Activated CD8-positive, alpha-beta memory T cell treated with anti-CD3 and anti-CD28 coated beads, Interleukin-2, amount 10 ng/mL, durations not matched to agents 7 days and 5 days (primary cell): ENCODE data around the gene ARMC7. TPM values are rescaled to one million over a fixed set of nuclear protein-coding genes. Genes with fewer than 3 reads are reported as not detected.

ENCODE experiments used
- ATAC-seq: fragments of 150-1000 bp; cut with Tn5 transposase; one replicate; pipeline ENCODE4 v1.10.0; 2021; ENCODE audit warnings: moderate library complexity
- CTCF ChIA-PET: fragments of 350-600 bp; sonication (Branson Sonifier 250); formaldehyde crosslinking; loops from one replicate; lab custom pipeline; 2021; ENCODE audit warnings: antibody characterized with exemption; lab: Charles Lee
- DNase-seq: peaks from one replicate; pipeline ENCODE4 v3.0.0-alpha.2; 2020
- H3K27ac Mint-ChIP-seq: one replicate; pipeline ENCODE4 v1.8.0; 2021; ENCODE audit warnings: mild to moderate bottlenecking, mixed read lengths
- H3K27me3 Mint-ChIP-seq: one replicate; pipeline ENCODE4 v1.8.0; 2021; ENCODE audit warnings: mixed read lengths
- H3K36me3 Mint-ChIP-seq: one replicate; pipeline ENCODE4 v1.8.0; 2021; ENCODE audit warnings: mild to moderate bottlenecking, mixed read lengths
- H3K4me1 Mint-ChIP-seq: one replicate; pipeline ENCODE4 v1.8.0; 2021; ENCODE audit warnings: mixed read lengths
- H3K4me3 Mint-ChIP-seq: one replicate; pipeline ENCODE4 v1.8.0; 2021; ENCODE audit warnings: mild to moderate bottlenecking, moderate library complexity, mixed read lengths
- H3K9me3 Mint-ChIP-seq: one replicate; pipeline ENCODE4 v1.8.0; 2022; ENCODE audit warnings: low read depth, mixed read lengths
- total RNA-seq, 2 experiments: library from RNA; stranded (reverse); gene quantifications; one replicate each; pipeline ENCODE4 v1.2.3, GENCODE V29; 2021

ARMC7 gene
- total RNA-seq, 2 experiments from 2014 or later = 13.5 to 14.5 TPM

DNA sequence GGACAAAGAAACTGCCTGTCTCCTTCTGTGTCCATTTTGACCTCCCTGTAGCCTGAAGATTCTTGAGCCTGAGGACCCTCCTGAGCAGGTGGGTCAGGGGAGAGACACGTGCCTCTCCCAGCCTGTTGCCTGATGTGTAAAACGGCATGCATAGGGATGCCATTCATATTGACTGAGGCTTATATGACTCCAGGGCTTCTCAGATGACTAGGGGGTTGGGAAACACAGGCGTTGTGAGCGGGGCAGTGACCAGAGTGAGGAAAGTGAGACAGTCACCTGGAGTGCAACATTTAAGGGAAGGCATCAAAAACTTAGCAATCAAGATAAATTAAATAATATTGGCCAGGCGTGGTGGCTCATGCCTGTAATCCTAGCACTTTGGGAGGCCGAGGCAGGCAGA is 27.1 kb upstream of the ARMC7 start:
- no peak for ATAC-seq
- Mint-ChIP-seq H3K9me3 (no peaks in the 10 kb centered on the region), H3K36me3 (no peaks in the 10 kb centered on the region), H3K4me1 (peaks cover 28% of the 10 kb centered on the region), H3K4me3 (no peak overlapping the region), H3K27ac (no peak overlapping the region), H3K27me3 (no peaks in the 10 kb centered on the region)
- CTCF ChIA-PET = no interaction called here
- no peak for DNase-seq

GRCh38 chr17:75084039-75084660 is 25.6 kb upstream of the ARMC7 start:
- Mint-ChIP-seq H3K27ac (peak overlapping the region; percentile 14), H3K4me3 (no peak overlapping the region), H3K27me3 (no peaks in the 10 kb centered on the region), H3K36me3 (no peaks in the 10 kb centered on the region), H3K9me3 (no peaks in the 10 kb centered on the region), H3K4me1 (peaks cover 29% of the 10 kb centered on the region)
- CTCF ChIA-PET = interaction anchor here (1.3 to 1.5 kb wide), 4 partner anchors 14 to 124 kb away, joined by 3 to 4 read pairs (median 4); partner anchors contain the start of gene NT5C
- ATAC-seq (no peak), DNase-seq (no peak)

DNA sequence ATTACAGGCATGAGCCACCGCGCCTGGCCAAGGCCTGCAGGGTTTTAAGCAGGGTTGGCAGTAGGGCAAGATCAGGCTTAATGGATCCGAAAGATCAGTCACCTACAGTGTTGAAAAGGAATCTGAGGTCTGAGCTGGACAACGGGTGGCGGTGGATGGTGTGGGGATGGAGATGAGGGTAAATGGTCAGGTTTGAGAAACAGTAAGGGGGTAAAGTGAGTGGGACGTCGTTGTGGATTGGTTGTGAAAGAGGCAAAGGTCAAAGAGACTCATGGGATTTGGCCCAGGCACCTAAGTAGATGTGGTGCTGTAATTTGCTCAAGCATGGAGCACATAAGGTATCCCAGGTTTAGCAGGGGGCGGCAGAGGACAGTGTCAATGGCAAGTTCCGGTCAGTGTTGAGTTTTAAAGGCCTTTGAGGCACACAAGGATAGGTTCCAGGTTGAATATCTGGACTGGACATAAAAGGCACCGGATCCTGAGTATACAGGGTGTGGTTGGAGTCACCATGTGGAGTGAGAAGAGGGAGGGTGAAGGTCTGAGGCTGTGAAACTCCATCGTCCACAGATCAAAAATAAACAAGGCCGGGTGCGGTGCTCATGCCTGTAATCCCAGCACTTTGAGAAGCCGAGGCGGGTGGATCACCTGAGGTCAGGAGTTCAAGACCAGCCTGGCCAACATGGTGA is 23.1 kb upstream of the ARMC7 start:
- DNase-seq (no peak), ATAC-seq (no peak)
- CTCF ChIA-PET = interaction anchor here (1.9 to 2.5 kb wide), 2 partner anchors 19 to 45 kb away, joined by 4 to 9 read pairs; partner anchors contain the start of gene NT5C
- Mint-ChIP-seq H3K4me1 (peaks cover 32% of the 10 kb centered on the region), H3K27ac (no peak overlapping the region), H3K4me3 (no peak overlapping the region), H3K9me3 (no peaks in the 10 kb centered on the region), H3K27me3 (no peaks in the 10 kb centered on the region), H3K36me3 (no peaks in the 10 kb centered on the region)

DNA sequence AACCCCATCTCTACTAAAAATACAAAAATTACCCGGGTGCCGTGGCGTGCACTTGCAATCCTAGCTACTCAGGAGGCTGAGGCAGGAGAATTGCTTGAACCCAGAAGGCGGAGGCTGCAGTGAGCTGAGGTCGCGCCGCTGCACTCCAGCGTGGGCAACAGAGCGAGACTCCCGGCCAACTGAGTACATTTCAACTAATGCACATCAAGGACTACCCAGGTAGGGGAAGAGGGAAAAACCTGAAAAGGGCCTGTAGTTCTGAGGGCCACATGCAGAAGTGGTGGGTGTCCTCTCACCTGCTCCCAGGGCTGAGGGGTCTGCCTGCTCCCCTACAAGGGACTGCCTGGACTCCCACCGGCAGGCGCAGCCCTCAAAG is 22.6 kb upstream of the ARMC7 start:
- H3K9me3 Mint-ChIP-seq = no peaks in the 10 kb centered on the region
- H3K27me3 Mint-ChIP-seq = no peaks in the 10 kb centered on the region
- no peaks in the 10 kb centered on the region for H3K36me3 Mint-ChIP-seq
- no peak overlapping the region for H3K27ac Mint-ChIP-seq
- CTCF ChIA-PET = interaction anchor here (1.1 to 2.5 kb wide), 7 partner anchors 18 to 175 kb away, joined by 3 to 9 read pairs (median 3); partner anchors contain the start of genes MRPS7 and NT5C
- H3K4me3 Mint-ChIP-seq = peak overlapping the region; percentile 53
- no peak for ATAC-seq
- no peak for DNase-seq
- peaks cover 32% of the 10 kb centered on the region for H3K4me1 Mint-ChIP-seq

GRCh38 chr17:75087558-75088453 is 22.0 kb upstream of the ARMC7 start, which contains the start of gene SLC16A5:
Gene SLC16A5 (plus strand): TSS chr17:75087954. CDS start chr17:75093637, 5,683 bp downstream.
- ATAC-seq (peak; percentile 82), DNase-seq (peak; percentile 54)
- Mint-ChIP-seq H3K27me3 (no peaks in the 10 kb centered on the region), H3K36me3 (no peaks in the 10 kb centered on the region), H3K4me1 (peaks cover 32% of the 10 kb centered on the region), H3K27ac (no peak within 1 kb of the TSS), H3K9me3 (no peaks in the 10 kb centered on the region), H3K4me3 (peak within 1 kb of the TSS; percentile 66)
- CTCF ChIA-PET = interaction anchor here (1.1 to 2.5 kb wide), 12 partner anchors 8 to 174 kb away, joined by 3 to 9 read pairs (median 4); partner anchors contain the start of genes MRPS7 and NT5C

DNA sequence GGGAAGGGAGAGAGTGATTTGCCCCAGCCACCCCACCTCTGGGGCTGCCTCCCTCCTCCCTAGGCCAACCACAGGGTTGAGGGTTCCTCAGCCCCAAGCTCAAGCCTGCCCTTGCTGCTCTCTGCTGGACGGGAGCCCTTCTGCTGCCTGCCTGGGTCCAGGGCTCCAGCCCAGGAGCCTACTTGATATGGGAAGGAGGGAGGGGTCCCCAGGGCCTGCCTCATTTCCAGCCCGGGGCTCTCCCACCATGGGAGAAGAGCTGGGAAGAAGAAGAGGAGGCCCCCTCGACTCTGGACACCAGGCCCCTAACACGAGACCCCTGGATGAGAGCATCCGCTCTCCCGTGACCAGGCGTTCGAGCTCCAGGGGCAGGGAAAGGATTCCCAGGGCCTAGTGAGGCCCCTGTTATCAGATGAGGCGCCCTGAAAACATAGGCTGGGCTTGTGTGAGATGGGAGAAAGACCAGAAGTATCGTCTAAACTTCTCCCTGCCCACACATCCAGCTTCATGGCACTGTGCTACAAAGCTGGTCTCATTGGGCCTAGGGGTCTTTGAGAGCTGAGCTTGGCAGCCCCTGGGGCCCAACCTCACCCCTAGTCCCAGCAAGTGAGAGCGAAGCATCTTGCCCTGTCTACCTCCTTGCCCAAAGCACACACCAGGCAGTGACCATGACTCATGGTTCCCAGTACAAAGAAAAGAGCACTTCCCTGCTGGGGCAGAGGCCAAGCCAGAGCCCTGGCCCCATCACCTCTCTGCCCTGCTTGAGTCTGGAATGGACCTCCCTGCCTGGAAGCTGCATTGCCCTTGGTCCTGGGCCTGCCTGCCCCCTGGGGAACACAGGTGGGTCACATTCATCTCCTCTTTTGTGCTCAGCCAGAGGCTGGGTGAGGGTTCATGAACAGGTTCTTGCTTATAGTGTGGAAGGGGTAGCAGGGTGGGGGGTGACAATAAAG is 21.0 kb upstream of the ARMC7 start:
- Mint-ChIP-seq H3K27ac (no peak overlapping the region), H3K4me1 (peaks cover 31% of the 10 kb centered on the region)

DNA sequence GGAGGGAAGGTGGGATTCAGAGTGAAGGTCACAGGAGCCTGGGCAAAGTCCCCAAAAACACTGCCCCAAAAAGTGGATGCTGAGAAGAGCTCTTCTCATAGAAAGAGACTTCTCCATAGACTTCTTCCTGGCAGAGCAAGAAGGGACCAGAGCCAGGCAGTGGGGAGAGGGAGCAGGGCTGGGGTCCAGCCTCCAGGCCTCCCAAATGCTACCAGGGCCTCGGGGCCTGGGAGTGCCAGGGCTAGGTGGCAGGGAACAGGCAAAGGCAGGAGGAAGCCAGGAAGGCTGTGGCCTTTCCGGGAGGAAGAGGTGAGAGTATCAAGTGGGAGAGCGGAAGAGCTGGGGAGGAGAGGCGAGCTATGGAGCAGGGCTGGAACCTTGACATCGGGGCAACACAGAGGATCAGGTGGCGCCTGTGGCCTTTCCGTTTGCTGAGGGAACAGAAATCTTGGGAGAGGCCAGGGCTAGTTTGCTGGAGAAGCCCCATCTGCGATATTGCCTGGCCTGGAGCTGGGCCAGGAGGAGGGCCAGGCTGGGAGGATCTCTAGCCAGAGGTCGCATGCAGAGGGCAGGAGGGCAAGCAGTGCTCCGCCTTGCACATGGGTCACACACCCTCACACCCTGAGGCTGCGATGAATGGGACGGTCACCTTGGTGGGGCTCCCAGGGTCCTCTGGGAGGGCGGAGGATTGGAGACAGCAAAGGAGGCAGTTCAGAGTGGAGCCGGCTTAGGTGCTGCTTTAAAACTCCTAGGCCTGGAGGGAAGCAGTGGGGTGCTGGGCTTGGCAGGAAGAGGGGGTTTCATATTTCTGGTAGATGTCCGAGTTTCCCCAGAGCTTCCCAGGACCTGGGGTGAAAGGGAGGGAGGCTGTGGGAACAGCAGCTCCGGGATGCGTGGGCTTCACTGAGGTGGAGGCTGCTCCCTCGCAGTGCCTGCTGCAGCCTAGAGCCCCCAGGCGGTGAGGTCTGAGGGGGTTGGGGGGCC is 18.6 kb upstream of the ARMC7 start:
- Mint-ChIP-seq H3K9me3 (no peaks in the 10 kb centered on the region), H3K27me3 (no peaks in the 10 kb centered on the region), H3K4me1 (peaks cover 20% of the 10 kb centered on the region), H3K36me3 (no peaks in the 10 kb centered on the region), H3K27ac (no peak overlapping the region), H3K4me3 (no peak overlapping the region)
- DNase-seq = no peak
- CTCF ChIA-PET = interaction anchor here (1.0 kb wide), 1 partner anchor 15 kb away, joined by 4 read pairs; no protein-coding TSS in a partner anchor
- ATAC-seq = no peak

More for the DNA sequence above, 21.0 kb upstream of the ARMC7 start:
- CTCF ChIA-PET = interaction anchor here (0.7 to 2.5 kb wide), 13 partner anchors 9 to 173 kb away, joined by 3 to 9 read pairs (median 3); partner anchors contain the start of genes MRPS7, NT5C and SUMO2
- DNase-seq (no peak), ATAC-seq (peak; percentile 4)
- H3K27me3 Mint-ChIP-seq = no peaks in the 10 kb centered on the region
- H3K9me3 Mint-ChIP-seq = no peaks in the 10 kb centered on the region
- no peaks in the 10 kb centered on the region for H3K36me3 Mint-ChIP-seq
- H3K4me3 Mint-ChIP-seq = peak overlapping the region; percentile 66

DNA sequence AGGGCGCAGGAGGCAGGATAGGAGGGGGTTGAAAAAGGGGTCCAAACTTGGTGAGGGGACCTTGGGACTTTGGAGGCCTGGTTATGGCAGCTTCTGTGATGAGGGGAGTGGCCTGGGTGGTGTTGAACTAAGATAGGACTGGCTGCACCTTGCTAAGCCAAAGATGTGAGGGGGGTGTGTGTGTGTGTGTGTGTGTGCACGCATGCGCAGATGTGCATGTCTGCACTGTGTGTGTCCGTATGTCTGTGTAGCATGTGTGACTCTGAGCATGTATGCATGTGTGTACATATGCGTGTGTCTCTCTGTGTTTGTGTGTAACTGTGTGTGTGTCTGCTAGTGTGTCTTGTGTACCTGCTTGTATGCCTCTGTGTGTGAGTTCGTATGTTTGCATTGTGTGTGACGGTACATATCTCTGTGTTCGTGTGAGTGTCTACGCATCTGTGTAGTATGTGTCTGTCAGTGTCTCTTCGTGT is 17.9 kb upstream of the ARMC7 start:
- Mint-ChIP-seq H3K4me3 (no peak overlapping the region), H3K4me1 (peaks cover 15% of the 10 kb centered on the region), H3K36me3 (no peaks in the 10 kb centered on the region), H3K27ac (no peak overlapping the region), H3K9me3 (no peaks in the 10 kb centered on the region), H3K27me3 (no peaks in the 10 kb centered on the region)
- CTCF ChIA-PET = no interaction called here
- no peak for DNase-seq
- no peak for ATAC-seq

DNA sequence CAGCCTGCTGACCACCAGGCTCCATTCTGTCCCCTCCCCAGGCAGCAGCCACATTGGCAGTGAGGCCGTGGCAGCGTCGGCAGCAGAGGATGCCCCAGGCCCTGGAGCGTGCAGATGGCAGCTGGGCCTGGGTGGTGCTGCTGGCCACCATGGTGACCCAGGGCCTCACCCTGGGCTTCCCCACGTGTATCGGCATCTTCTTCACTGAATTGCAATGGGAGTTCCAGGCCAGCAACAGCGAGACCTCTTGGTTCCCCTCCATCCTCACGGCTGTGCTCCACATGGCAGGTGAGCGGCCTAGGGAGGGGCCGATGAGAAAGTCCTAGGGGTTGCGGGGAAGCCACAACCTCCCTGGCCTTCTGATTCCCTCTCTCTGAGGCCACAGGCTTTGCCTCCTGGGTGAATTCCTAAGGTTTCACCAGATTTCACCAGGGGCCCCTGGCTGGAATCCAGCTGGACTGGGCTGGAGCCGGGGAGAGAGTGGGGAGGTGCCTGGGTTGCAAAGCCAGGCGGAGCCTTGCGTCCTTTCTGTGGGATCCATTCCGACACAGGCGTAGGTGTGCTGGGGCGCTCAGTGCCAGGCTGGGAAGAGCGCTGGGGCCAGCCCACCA is 16.1 kb upstream of the ARMC7 start:
- CTCF ChIA-PET = interaction anchor here (0.8 kb wide), 1 partner anchor 13 kb away, joined by 3 read pairs; no protein-coding TSS in a partner anchor

DNA sequence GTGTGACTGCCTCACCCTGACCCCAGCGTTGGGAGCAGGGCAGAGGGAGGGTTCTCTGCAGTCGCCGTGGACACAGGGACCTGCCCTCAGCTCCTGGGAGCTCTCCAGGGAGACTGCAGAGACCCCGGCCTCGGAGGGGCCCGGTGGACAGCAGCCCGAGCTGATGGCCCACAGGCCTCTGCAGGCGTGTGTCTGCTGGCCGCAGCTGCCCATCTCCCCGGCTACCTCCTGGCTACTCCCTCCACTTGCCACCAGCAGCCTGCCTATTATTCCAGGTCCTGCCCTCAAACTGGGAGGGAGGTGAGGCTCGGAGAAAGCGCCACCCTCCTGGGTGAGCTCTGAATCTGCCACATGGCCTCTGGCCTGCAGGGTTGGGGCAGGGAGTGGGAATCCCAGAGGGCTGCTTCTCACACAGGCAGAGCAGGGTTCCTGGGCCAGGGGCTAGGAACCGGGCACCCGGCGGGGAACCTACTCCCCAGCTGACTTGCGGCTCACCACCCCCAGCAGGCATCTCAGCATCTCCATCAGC is 14.8 kb upstream of the ARMC7 start:
- no peak for DNase-seq
- Mint-ChIP-seq H3K36me3 (no peaks in the 10 kb centered on the region), H3K4me3 (no peak overlapping the region), H3K9me3 (no peaks in the 10 kb centered on the region), H3K27me3 (no peaks in the 10 kb centered on the region), H3K4me1 (no peaks in the 10 kb centered on the region), H3K27ac (no peak overlapping the region)
- CTCF ChIA-PET = interaction anchor here (2.9 kb wide), 1 partner anchor 11 kb away, joined by 6 read pairs; no protein-coding TSS in a partner anchor
- ATAC-seq = no peak

More for the DNA sequence above, 16.1 kb upstream of the ARMC7 start:
- no peak for DNase-seq
- Mint-ChIP-seq H3K4me3 (no peak overlapping the region), H3K36me3 (no peaks in the 10 kb centered on the region), H3K9me3 (no peaks in the 10 kb centered on the region), H3K27me3 (no peaks in the 10 kb centered on the region), H3K27ac (no peak overlapping the region), H3K4me1 (peaks cover 8% of the 10 kb centered on the region)
- no peak for ATAC-seq
